KMS-11 (cell line): Measurements from ENCODE around the gene CLEC18A.

Experiments
- H2AFZ ChIP-seq: fragments of 200-600 bp; sonication (generic); 2 replicates; pipeline ENCODE4 v1.6.1; 2016; ENCODE audit warnings: antibody characterized with exemption, mixed run types, low read depth
- H3K27ac ChIP-seq: fragments of 200-600 bp; sonication (generic); 2 replicates; pipeline ENCODE4 v1.6.1; 2016; ENCODE audit warnings: mild to moderate bottlenecking, mixed run types
- H3K27me3 ChIP-seq: fragments of 200-600 bp; sonication (generic); 2 replicates; pipeline ENCODE4 v1.6.1; 2017; ENCODE audit warnings: mild to moderate bottlenecking, low read depth, mixed run types, moderate library complexity; ENCODE audit not compliant: insufficient read depth
- H3K36me3 ChIP-seq: fragments of 200-600 bp; sonication (generic); 2 replicates; pipeline ENCODE4 v1.6.1; 2017; ENCODE audit warnings: mild to moderate bottlenecking, mixed run types; ENCODE audit not compliant: insufficient read depth
- H3K4me1 ChIP-seq: fragments of 200-600 bp; sonication (generic); 2 replicates; pipeline ENCODE4 v1.6.1; 2016; ENCODE audit warnings: mild to moderate bottlenecking, low read depth, mixed run types; ENCODE audit not compliant: poor library complexity, severe bottlenecking
- H3K4me2 ChIP-seq: fragments of 200-600 bp; sonication (generic); 2 replicates; pipeline ENCODE4 v1.7.0; 2016; ENCODE audit warnings: mild to moderate bottlenecking, mixed run types
- H3K4me3 ChIP-seq: fragments of 200-600 bp; sonication (generic); IDR thresholded peaks from 2 replicates; pipeline ENCODE4 v1.6.1; 2017; ENCODE audit warnings: low read depth, low read length, mixed read lengths; ENCODE audit not compliant: insufficient read depth
- H3K79me2 ChIP-seq: fragments of 200-600 bp; sonication (generic); 2 replicates; pipeline ENCODE4 v1.6.1; 2016; ENCODE audit warnings: low read depth, mixed run types; ENCODE audit not compliant: insufficient read depth
- H3K9ac ChIP-seq: fragments of 200-600 bp; sonication (generic); 2 replicates; pipeline ENCODE4 v1.6.1; 2016; ENCODE audit warnings: mild to moderate bottlenecking, mixed run types
- H4K20me1 ChIP-seq: fragments of 200-600 bp; sonication (generic); 2 replicates; pipeline ENCODE4 v1.6.1; 2016; ENCODE audit warnings: mild to moderate bottlenecking, mixed run types; ENCODE audit not compliant: insufficient read depth
- TF ChIP-seq, protein P1 (sequence below): fragments of 200-600 bp; sonication (generic); conservative IDR thresholded peaks from 2 replicates; pipeline ENCODE4 v1.6.1; 2017; ENCODE audit warnings: low read depth, mild to moderate bottlenecking, antibody characterized with exemption, low read length, moderate library complexity, mixed read lengths

The CLEC18A gene

GRCh38 chr16:69929480-69929879 is 21.7 kb upstream of the CLEC18A start:
- no peak overlapping the region for H3K4me3 ChIP-seq
- no peaks in the 10 kb centered on the region for H3K36me3 ChIP-seq
- H2AFZ ChIP-seq: no peak overlapping the region
- TF ChIP-seq, protein P1, sequence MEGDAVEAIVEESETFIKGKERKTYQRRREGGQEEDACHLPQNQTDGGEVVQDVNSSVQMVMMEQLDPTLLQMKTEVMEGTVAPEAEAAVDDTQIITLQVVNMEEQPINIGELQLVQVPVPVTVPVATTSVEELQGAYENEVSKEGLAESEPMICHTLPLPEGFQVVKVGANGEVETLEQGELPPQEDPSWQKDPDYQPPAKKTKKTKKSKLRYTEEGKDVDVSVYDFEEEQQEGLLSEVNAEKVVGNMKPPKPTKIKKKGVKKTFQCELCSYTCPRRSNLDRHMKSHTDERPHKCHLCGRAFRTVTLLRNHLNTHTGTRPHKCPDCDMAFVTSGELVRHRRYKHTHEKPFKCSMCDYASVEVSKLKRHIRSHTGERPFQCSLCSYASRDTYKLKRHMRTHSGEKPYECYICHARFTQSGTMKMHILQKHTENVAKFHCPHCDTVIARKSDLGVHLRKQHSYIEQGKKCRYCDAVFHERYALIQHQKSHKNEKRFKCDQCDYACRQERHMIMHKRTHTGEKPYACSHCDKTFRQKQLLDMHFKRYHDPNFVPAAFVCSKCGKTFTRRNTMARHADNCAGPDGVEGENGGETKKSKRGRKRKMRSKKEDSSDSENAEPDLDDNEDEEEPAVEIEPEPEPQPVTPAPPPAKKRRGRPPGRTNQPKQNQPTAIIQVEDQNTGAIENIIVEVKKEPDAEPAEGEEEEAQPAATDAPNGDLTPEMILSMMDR: no peak
- no peaks in the 10 kb centered on the region for H3K27me3 ChIP-seq
- H3K4me2 ChIP-seq: no peak overlapping the region
- no peaks in the 10 kb centered on the region for H4K20me1 ChIP-seq
- H3K9ac ChIP-seq: no peak overlapping the region
- no peak overlapping the region for H3K27ac ChIP-seq
- H3K79me2 ChIP-seq: no peaks in the 10 kb centered on the region
- H3K4me1 ChIP-seq: no peaks in the 10 kb centered on the region

- Histone ChIP-seq H3K36me3 (no peaks in the 10 kb centered on the region), H3K27me3 (no peaks in the 10 kb centered on the region)
- TF ChIP-seq, protein P1: peak; percentile 86
Measured at GRCh38 chr16:69930117-69930776, 20.9 kb upstream of the CLEC18A start.

DNA sequence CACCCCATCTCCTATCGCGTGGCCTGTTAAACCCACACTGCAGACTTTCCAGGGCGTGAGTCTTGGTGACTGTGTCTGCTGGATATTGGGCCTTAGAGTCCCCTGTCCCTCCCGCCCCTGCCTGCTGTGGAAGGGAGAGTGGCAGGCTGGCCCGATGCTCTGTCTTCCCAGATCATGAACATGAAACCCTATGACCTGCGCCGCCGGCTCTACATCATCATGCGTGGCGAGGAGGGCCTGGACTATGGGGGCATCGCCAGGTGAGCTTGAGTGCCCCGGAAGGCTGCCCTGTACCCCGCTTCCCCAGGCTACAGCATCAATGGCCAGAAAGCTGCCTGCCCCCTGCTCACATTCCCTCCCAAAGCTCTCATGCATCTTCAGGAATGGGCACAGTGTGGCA is 19.5 kb upstream of the CLEC18A start:
- Histone ChIP-seq H3K27ac (no peak overlapping the region), H3K36me3 (no peaks in the 10 kb centered on the region), H3K4me1 (no peaks in the 10 kb centered on the region), H2AFZ (no peak overlapping the region), H3K4me3 (no peak overlapping the region), H3K9ac (no peak overlapping the region), H3K27me3 (no peaks in the 10 kb centered on the region), H4K20me1 (no peaks in the 10 kb centered on the region), H3K4me2 (no peak overlapping the region), H3K79me2 (no peaks in the 10 kb centered on the region)
- TF ChIP-seq, protein P1: no peak

More at GRCh38 chr16:69930117-69930776, 20.9 kb upstream of the CLEC18A start:
- H3K4me2 ChIP-seq: no peak overlapping the region
- no peak overlapping the region for H2AFZ ChIP-seq
- no peaks in the 10 kb centered on the region for H4K20me1 ChIP-seq
- H3K4me1 ChIP-seq: no peaks in the 10 kb centered on the region
- H3K79me2 ChIP-seq: no peaks in the 10 kb centered on the region
- H3K27ac ChIP-seq: no peak overlapping the region
- no peak overlapping the region for H3K9ac ChIP-seq
- no peak overlapping the region for H3K4me3 ChIP-seq

DNA sequence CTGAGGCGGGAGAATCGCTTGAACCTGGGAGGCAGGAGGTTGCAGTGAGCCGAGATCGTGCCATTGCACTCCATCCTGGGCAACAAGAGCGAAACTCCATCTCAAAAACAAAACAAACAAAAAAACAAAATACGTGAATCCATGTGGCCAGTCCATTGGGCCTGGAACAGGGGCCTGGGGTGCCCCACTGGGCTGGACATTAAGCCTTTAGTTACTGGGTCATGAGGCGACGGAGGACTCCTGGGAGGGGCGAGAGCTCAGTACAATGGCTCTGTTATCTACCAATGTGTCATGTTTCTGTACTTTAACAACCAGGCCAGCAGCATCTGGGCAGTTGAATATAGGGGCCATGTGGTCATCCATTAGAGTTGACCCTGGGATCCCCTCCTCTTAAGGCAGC is 18.9 kb upstream of the CLEC18A start:
- Histone ChIP-seq H3K79me2 (no peaks in the 10 kb centered on the region), H3K36me3 (no peaks in the 10 kb centered on the region), H3K4me3 (no peak overlapping the region), H2AFZ (no peak overlapping the region), H4K20me1 (no peaks in the 10 kb centered on the region), H3K4me2 (no peak overlapping the region), H3K9ac (no peak overlapping the region), H3K27me3 (no peaks in the 10 kb centered on the region), H3K27ac (no peak overlapping the region), H3K4me1 (no peaks in the 10 kb centered on the region)
- TF ChIP-seq, protein P1: no peak
